ENCODE measurements around the gene PRIM2.
"Not testable (repeated sequence)": the region's sequence is repeated elsewhere in the genome, so short reads cannot be mapped to it uniquely, and the experiment has no call there.

Gene PRIM2

GRCh38 chr6:57368965-57369731, 51.7 kb downstream of the PRIM2 start:
- DNase-seq, result not testable (repeated sequence)

DNA sequence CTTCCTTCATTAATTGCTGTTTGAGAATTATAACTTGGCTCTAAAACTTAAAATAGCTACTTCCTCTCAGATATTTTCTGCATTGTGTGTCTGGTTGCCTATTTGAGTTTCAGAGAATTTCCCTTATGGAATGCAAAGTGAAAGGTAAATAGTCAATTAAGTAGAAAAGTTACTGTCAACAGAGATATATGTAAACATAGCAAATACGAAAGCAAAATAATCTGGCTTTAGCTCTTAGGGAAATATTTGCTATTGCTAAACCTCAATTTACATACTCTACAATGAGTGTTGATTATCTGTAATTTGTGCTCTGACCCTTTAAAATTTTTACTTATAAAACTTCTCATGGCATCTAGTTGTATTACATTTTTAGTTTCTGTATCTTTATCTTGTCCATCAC, 54.3 kb downstream of the PRIM2 start:
- DNase-seq, result not testable (repeated sequence)

- not testable (repeated sequence) for DNase-seq
Measured at GRCh38 chr6:57374764-57375163, 57.3 kb downstream of the PRIM2 start.

DNA sequence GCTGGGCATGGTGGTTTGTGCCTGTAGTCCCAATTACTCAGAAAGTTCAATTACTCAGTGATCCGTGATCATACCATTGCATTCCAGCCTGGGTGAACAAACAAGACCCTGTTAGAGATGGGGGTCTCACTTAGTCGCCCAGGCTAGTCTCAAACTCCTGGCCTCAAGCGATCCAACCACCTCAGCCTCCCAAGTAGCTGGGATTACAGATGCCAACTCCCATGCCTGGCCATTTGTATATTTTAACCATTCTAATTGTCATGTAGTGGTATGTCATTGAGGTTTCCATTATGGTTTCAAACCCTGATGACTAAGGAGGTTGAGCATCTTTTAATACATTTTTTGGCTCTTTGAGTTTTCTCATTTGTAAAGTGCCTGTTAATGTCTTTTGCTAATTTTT, 58.7 kb downstream of the PRIM2 start:
- DNase-seq, result not testable (repeated sequence)

DNA sequence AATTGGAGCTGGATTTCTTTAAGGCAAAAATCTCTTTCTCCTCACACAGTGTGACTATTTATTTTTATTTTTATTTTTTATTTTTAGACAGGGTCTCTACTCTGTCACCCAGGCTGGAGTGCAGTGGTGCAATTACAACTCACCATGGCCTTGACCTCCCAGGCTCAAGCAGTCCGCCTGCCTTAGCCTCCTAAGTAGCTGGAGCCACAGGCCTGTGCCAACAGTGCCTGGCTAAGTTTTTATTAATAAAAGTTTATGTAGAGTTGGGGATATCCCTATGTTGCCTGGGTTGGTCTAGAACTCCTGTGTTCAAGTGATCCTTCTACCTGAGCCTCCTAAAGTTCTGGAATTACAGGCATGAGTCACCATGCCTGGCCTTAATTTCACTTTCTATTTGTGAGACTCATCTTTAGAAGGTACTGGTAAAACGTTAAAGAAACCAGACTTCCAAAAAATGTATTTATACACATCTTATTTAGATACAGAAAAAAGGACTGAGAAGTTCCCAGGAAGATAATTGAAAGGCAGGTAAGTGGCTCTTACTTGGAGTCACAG, 71.7 kb downstream of the PRIM2 start:
- DNase-seq, result not testable (repeated sequence)

DNA sequence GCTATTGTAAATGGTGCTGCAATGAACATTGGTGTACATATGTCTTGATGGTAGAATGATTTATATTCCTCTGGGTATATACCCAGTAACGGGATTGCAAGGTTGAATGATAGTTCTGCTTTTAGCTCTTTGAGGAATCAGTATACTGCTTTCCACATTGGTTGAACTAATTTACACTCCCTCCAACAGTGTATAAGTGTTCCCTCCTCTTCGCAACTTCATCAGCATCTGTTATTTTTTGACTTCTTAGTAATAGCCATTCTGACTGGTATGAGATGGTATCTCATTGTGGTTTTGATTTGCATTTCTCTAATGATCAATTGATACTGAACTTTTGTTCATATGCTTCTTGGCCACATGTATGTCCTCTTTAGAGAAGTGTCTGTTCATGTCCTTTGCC, 73.4 kb downstream of the PRIM2 start:
- DNase-seq, result not testable (repeated sequence)

DNA sequence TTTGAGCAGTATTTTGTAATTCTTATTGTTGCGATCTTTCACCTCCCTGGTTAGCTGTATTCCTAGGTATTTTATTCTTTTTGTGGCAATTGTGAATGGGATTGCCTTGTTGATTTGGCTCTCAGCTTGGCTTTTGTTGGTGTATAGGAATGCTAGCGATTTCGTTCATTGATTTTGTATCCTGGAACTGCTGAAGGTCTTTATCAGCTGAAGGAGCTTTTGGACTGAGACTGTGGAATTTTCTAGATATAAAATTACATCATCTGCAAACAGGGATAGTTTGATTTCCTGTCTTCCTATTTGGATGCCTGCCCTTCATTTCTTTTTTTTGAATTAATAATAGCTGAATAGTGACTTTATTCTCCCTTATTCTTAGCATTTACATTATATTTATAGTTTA, 74.6 kb downstream of the PRIM2 start:
- not testable (repeated sequence) for DNase-seq

DNA sequence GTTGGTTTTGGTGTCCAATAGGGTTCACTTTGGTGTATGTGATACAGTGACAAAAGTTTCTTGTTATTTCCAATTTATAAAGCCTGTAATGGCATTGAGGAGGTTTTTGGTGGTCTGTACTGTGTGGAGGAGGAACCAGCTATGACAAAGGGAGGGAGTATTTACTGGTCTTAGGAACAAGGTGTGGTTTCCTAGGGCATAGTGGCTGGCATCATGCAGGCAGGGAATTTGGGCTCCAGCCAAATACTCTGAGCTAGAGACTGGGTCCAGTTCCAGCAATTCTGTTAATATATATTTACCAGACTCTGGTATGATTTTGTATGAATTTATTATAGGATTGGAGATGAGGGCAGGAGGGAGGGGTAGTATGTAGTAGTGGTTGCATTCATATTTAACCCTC, 101.9 kb downstream of the PRIM2 start:
- not testable (repeated sequence) for DNase-seq

DNA sequence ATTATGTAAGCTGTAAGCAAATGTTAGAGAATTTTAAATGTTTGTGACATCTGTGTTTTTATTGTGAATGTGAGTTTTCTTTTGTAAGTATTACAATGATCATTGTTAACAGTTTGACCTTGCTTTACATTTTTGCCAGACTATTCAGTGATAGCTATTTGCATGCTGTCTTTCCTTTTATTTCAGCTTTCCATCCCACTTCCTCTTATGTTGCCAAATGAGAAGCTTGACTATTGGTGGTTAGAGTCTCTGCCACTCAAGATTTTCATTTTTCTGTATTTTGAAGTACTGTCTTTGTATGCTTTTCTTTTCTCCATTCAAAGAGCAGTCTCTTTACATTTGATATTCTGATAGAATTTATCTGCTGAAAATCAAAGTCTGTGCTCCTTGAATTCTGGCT, 104.1 kb downstream of the PRIM2 start:
- DNase-seq, result no peak

- DNase-seq, result peak; percentile 7
Measured at GRCh38 chr6:57423468-57423867, 106.0 kb downstream of the PRIM2 start.

GRCh38 chr6:57431742-57432141, 114.3 kb downstream of the PRIM2 start:
- DNase-seq, result not testable (repeated sequence)

DNA sequence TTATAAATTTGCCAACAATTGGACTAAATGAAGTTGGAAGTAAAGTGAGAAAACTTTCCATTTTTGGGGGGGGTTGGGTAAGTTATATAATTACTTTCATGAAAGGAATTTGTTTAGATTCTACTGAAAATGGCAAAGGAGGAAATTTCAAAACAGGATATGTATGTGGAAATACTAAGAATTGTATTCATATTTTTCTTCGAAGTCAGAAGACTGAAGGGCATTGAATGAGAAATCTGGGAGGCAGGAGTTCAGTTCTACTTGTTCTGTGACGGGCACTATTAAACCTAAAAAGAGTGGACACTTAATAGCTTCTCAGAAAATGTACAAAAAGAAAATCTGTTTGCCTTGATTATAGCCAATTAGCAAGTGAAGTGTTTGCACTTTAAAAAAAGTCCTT, 114.7 kb downstream of the PRIM2 start:
- peak; percentile 78 for DNase-seq

GRCh38 chr6:57432919-57433684, 115.7 kb downstream of the PRIM2 start:
- peak; percentile 31 for DNase-seq

DNA sequence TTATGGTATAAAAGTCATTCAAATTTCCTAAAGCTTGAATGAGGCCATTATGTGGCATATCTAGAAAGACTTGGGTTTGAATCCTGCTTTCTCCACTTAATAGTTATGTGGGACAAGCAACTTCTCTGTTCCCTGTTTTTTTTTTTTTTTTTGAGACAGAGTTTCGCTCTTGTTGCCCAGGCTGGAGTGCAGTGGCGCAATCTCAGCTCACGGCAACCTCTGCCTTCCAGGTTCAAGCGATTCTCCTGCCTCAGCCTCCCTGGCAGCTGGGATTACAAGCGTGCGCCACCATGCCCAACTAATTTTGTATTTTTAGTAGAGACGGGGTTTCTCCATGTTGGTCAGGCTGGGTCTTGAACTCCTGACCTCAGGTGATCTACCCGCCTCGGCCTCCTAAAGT, 116.4 kb downstream of the PRIM2 start:
- DNase-seq, result not testable (repeated sequence)

GRCh38 chr6:57434944-57435343, 117.5 kb downstream of the PRIM2 start:
- DNase-seq, result peak; percentile 8

- no peak for DNase-seq
Measured at GRCh38 chr6:57435475-57436160, 118.2 kb downstream of the PRIM2 start.

DNA sequence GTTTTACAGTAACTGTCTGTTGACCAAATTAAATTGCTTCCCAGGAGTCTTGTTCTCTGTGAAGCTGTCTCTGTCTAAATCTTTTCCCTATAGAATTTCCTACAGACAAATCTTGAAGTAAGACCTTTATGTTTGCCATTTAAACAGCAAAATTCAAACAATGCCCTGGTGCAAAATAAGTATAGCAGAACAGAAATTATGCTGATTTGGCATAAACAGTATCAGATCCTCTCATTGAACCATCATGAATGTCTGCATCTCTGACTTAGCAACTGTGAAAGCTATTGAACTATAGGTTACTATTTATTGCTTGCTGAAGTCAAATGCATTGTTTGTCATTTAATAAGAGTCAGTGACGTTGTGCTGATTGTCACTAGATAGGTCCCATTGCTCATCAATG, 123.3 kb downstream of the PRIM2 start:
- DNase-seq, result not testable (repeated sequence)

DNA sequence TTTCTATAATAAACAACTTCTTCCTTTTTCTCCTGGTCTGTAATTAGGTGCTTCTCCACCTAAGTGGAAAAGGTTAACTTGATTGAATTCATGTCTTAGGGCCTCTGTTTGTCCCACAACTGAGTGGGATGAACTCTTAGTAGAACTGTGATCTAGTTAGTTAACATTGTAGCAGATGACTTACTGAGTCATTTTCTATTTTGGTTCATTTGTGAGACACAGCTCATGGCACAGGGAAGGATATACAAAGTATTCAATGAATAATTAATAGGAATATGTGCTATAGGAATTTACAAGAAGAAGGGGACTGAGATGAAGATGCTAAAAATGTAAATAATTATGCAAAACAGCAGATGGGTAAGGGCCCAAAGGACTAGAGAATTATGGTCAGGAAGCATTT, 124.7 kb downstream of the PRIM2 start:
- not testable (repeated sequence) for DNase-seq

GRCh38 chr6:57443181-57443580, 125.8 kb downstream of the PRIM2 start:
- not testable (repeated sequence) for DNase-seq

- DNase-seq, result not testable (repeated sequence)
Measured at GRCh38 chr6:57444787-57445186, 127.4 kb downstream of the PRIM2 start.

DNA sequence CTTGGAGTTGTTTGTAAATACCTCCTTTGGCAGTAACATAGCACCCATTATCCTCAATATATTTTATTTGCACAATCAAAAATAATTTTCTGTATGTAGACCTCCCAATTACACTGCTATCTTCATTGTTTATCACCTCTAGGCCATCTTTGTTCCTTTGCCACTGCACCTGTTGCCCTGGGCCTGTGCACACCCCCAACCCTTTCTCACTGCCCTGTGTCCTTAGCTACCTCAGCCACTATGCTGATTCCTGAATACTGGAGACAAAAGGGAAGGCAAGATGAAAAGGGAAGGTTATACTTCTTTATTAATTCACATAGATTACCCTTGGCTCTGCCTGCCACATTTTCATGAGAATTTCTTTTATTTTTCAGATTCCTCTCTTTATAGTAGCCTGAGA, 127.9 kb downstream of the PRIM2 start:
- not testable (repeated sequence) for DNase-seq

DNA sequence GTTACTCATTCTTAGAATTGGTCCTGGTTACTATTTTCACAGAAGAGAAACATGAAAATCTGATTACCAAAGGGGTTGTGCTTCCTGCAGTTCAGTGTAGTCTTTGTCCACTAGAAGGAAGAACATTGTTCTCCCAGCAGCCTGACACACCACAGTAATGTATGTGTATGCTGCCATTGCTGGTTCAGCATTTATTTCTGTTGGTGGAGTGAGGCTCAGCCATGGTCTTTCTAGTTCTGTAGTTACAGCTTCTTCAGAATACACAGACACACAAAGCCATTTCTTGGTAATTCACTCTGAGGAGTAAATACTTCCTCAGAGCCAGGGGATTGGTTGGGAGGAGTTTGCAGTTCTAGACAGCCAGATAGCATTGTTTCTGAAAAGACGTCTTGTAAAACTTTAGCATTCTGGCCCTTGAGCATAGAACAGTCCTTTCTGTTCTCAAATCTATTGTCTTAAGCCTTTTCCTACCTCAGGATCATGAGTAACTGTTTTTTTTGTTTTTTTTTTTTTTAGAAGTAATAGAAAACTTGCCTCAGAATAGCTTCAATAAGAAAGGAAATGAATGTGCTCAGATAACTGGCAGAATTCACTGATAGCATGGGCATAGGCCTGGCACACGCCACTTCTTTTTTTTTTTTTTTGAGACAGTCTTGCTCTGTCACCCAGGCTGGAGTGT, 128.5 kb downstream of the PRIM2 start:
- DNase-seq, result not testable (repeated sequence)

All from fibroblast of upper back skin (primary cell).